GM19023 (cell line): ENCODE data around the gene THRB.

Experiments
- ATAC-seq: cut with Tn5 transposase; IDR thresholded peaks from one replicate; pipeline ENCODE4 v1.9.1; 2021; ENCODE audit warnings: mild to moderate bottlenecking, moderate library complexity; ENCODE audit not compliant: unreplicated experiment

Gene THRB

GRCh38 chr3:24240306-24240705, 254.3 kb downstream of the THRB start:
- ATAC-seq, result no peak

- peak; percentile 73 for ATAC-seq
Observed at GRCh38 chr3:24237971-24238706, 256.5 kb downstream of the THRB start.

DNA sequence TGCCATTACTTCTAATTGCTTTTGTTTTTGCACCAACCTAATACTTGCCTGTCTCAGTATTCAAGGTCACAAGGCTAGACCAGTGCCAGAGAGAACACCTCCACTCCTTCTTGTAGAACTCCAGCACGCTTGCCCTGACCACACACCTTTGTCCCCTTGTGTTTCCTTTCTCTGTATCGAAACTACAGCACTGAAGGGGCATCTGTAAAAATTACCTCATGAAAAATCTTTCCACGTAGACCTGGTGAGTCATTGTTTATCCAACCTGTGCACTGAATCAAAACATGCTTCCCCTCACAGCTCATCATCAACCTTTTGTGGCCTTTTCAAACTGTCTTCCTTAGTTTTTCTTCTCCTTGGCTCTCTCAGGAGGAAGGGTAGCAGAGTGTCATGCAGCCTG, 259.5 kb downstream of the THRB start:
- no peak for ATAC-seq

DNA sequence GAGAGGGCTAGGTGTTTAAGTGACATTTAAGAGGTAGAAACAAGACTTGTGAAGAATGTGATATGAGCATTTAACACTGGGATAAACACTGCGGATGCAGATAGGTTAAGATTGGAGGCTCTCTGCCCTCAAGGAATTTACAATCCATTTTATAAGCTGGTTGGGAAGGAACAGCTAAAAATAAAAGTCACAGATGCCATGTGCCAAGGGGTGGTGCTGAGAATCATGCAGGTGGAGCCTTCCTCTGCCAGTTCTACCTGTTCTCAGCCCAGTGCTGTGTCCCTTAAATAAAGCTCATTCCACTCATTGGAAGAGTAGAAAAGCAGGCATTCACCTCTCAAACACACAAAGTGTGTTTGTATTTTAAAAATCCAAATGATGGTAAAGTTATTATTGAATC, 261.9 kb downstream of the THRB start:
- ATAC-seq, result no peak

GRCh38 chr3:24229468-24230221, 265.0 kb downstream of the THRB start:
- ATAC-seq, result no peak

DNA sequence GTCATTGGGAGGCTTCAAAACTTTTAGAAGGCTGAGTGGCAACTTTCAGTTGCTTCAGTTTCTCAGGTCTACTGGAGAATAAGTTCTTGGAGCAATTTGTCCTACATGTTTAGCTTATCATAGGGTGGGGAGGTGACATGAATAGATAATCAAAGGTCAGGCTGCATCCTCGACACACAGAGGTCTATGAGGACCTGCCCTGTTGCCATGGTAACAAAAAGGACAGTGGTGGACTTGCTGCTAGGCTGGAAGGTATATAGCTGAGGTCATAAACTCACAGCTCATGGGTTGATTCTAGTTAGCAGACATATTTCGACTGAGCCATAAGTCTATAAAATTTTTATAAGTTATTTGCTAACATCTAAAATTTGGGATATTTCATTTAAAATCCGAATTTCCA, 267.0 kb downstream of the THRB start:
- no peak for ATAC-seq

- ATAC-seq, result no peak
Observed at GRCh38 chr3:24226397-24226796, 268.3 kb downstream of the THRB start.

DNA sequence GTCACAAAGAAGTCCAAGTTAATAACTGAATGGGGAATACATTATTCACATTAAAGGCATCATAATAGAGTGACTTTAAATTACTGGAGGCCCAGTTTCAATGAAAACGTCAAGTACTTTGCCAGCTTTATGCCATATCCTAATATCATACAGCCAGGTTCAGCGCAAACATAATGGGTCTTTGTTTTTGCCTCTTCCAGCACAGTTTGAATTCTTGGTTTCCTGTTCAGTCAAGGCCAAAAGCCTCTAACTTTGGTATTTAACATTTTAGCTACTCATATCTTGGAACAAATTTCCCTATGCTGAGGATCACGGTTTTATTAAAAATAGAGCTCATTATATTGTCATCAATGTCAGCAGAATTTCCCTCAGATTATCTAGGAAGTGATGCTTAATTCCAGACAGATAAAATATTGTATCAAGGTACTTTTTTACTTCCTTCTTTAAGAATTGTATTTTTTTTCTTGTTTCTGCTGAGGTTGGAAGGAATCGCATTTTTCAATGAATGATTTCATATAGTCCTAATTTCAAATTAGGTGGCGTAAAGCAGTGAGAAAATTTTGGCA, 269.2 kb downstream of the THRB start:
- ATAC-seq, result no peak

- ATAC-seq, result no peak
Observed at GRCh38 chr3:24224666-24225384, 269.8 kb downstream of the THRB start.

GRCh38 chr3:24222165-24222805, 272.4 kb downstream of the THRB start:
- no peak for ATAC-seq

- no peak for ATAC-seq
Observed at GRCh38 chr3:24220859-24221657, 273.6 kb downstream of the THRB start.

GRCh38 chr3:24215502-24215901, 279.1 kb downstream of the THRB start:
- no peak for ATAC-seq

DNA sequence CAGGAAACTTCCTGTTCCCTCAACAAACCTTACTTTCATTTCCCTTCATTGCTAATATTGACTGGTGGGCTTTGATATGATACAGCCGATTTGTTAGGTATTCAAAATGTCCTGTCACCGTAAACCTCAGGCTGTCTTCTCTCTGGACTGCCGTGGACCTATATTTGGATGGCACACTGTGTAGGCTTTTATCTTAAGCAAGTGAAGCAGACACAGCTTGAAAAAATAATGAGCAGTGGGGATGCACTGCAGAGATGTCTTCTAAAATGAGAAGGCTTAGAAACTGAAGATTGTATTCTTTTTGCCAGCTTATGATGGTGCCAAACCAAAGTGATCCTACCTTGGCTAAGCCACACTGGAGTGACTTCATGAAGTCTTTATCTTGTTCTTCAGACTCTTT, 283.3 kb downstream of the THRB start:
- no peak for ATAC-seq

GRCh38 chr3:24202071-24202470, 292.6 kb downstream of the THRB start:
- no peak for ATAC-seq

DNA sequence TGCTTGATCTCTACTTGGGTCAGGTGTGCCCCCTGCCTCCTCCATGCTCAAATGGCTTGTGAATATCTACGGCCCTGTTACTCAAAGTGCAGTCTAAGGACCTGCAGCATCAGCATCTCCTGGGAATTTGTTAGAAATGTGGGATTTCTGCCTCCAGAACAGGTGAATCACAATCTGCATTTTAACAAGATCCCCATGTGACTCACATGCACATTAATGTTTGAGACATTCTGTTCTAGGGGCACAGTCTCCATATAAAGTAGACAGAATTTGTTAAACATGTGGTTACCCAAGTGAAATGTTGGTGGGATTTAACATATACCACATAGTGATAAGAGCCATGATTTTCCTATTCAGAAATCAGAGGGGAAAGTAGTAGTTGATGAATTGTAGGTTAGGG, 293.3 kb downstream of the THRB start:
- no peak for ATAC-seq

DNA sequence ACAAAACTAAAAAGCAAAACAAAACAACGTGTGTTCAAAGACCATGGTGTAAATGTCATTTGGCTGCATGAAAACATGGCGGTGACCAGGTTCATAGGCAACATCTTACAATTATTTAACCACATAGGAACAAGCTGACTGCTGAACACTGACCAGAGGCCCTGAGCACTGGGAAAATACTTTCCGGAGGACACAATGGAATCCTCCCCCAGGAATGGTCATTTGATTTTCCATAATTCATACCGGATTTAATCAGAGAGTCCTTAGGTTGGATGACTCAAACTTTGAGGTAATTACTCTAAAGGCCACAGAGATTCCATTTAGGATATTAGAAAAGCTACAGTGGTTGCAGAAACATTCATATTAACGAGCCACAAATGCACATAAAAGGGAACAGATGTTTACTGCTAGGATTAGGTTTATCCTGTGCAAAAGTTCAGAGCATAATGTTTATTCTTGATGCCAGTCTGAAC, 294.8 kb downstream of the THRB start:
- ATAC-seq, result no peak

DNA sequence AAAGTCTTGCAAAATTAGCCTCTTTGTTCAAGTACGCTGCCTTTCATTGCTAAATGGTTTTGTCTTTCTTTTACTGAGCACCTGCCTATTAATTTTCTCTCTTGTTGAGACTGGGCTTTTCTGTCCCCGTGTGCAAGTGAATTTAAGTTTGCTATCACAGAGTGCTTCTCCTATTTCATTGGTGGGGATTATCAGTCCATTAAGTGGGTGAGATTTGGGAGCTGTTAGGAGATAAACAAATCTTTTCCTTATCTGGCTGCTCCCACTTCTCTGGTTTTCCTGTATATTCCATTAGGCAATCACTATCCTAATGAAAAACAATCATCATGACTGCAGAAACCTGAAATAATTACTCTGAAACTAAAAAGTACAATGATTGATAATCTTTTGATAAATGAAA, 295.4 kb downstream of the THRB start:
- ATAC-seq, result no peak

DNA sequence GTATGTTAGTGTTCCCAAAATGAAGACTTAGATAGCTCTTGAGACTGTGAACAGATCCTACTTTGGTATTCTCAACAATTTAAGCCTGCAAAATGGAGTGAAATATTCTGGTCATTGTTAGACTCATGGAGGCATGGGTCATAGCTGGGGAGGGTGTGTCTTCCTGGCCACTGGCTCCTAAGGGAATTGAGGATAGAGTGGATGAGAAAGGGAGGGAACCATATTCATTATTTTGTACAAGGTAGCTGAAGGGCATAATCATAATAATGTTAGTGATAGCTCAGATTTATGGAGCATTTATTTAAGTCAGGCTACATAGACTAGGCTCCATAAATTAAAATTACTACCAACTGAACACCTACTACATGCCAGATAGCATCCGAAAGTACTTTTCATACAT, 295.9 kb downstream of the THRB start:
- ATAC-seq, result no peak

- ATAC-seq, result no peak
Observed at GRCh38 chr3:24197809-24198208, 296.8 kb downstream of the THRB start.

DNA sequence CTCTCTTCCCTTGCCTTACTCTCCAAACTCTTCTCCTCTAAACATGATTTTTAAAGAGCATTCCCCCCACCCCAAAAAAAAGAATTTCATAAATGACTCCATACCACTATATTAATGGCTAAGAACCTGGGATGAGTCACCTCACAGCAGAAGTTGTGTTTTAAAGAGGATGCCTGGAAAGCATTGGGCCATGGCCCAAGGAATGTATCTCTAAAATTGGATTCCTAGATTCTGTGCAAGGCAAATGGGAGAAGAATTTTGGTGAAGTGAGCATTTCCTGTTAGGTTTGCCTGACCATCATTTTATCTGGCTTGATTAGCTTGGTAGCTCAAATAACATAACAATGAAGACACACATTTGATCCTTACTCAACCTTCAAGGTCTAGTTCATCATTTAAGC, 298.1 kb downstream of the THRB start:
- no peak for ATAC-seq
